ENCODE data around the gene TRIM7.
A peak's percentile ranks its signal among the peaks of the same experiment; 100 is the strongest.

The TRIM7 gene

GRCh38 chr5:181173027-181173419 lies 32.0 kb downstream of the TRIM7 start:
- no peak for DNase-seq (ENCODE audit: low read depth)

GRCh38 chr5:181171782-181172181 lies 33.2 kb downstream of the TRIM7 start:
- DNase-seq (ENCODE audit: low read depth) = no peak

- DNase-seq (ENCODE audit: low read depth) = no peak
Observed at GRCh38 chr5:181170996-181171395, 34.0 kb downstream of the TRIM7 start.

- no peak for DNase-seq (ENCODE audit: low read depth)
Observed at GRCh38 chr5:181170237-181170825, 34.7 kb downstream of the TRIM7 start.

- DNase-seq (ENCODE audit: low read depth) = peak; percentile 55
Observed at GRCh38 chr5:181169459-181170236, 35.3 kb downstream of the TRIM7 start.

GRCh38 chr5:181168595-181169118 lies 36.3 kb downstream of the TRIM7 start:
- DNase-seq (ENCODE audit: low read depth) = no peak

GRCh38 chr5:181167814-181168488 lies 37.0 kb downstream of the TRIM7 start:
- no peak for DNase-seq (ENCODE audit: low read depth)

GRCh38 chr5:181166812-181167733 lies 37.9 kb downstream of the TRIM7 start:
- no peak for DNase-seq (ENCODE audit: low read depth)

GRCh38 chr5:181164076-181164952 lies 40.7 kb downstream of the TRIM7 start:
- DNase-seq (ENCODE audit: low read depth) = no peak

GRCh38 chr5:181163487-181164075 lies 41.4 kb downstream of the TRIM7 start:
- DNase-seq (ENCODE audit: low read depth) = no peak

GRCh38 chr5:181161534-181162175 lies 43.3 kb downstream of the TRIM7 start:
- DNase-seq (ENCODE audit: low read depth) = no peak

- peak; percentile 45 for DNase-seq (ENCODE audit: low read depth)
Observed at GRCh38 chr5:181160755-181161533, 44.1 kb downstream of the TRIM7 start.

GRCh38 chr5:181160152-181160754 lies 44.7 kb downstream of the TRIM7 start:
- peak; percentile 80 for DNase-seq (ENCODE audit: low read depth)

- peak; percentile 88 for DNase-seq (ENCODE audit: low read depth)
Observed at GRCh38 chr5:181159286-181160151, 45.5 kb downstream of the TRIM7 start.

- no peak for DNase-seq (ENCODE audit: low read depth)
Observed at GRCh38 chr5:181158869-181159268, 46.1 kb downstream of the TRIM7 start.

- no peak for DNase-seq (ENCODE audit: low read depth)
Observed at GRCh38 chr5:181156758-181157157, 48.2 kb downstream of the TRIM7 start.

GRCh38 chr5:181153814-181154213 lies 51.2 kb downstream of the TRIM7 start:
- no peak for DNase-seq (ENCODE audit: low read depth)

GRCh38 chr5:181152406-181152805 lies 52.6 kb downstream of the TRIM7 start:
- no peak for DNase-seq (ENCODE audit: low read depth)

Data from T follicular helper cell (primary cell).